ENCODE data around the gene ANKRD6. TPM values are rescaled to one million over a fixed set of nuclear protein-coding genes. Genes with fewer than 3 reads are reported as not detected.

Gene ANKRD6
- polyA plus RNA-seq, 3 donors = 0.93 to 3.0 (median 1.2) TPM

GRCh38 chr6:89485320-89485719, 52.4 kb downstream of the ANKRD6 start:
- H3K27ac Mint-ChIP-seq = no peak overlapping the region
- no peaks in the 10 kb centered on the region for H3K36me3 Mint-ChIP-seq
- peaks cover 0 to 2% (median 0%) of the 10 kb centered on the region in 3 donors for H3K27me3 Mint-ChIP-seq (ENCODE audit: low read depth in 3 of 3)
- no peaks in the 10 kb centered on the region for H3K4me1 Mint-ChIP-seq
- no peak overlapping the region for H3K4me3 ChIP-seq (replicated peaks in 1 of 3; ENCODE audit: low read depth in 2 of 3, low read length in 3 of 3)
- H3K79me2 ChIP-seq (ENCODE audit: insufficient read depth, low read length) = no peaks in the 10 kb centered on the region
- H4K20me1 ChIP-seq (ENCODE audit: insufficient read depth, low read length) = no peaks in the 10 kb centered on the region
- H3K9me3 Mint-ChIP-seq = no peaks in the 10 kb centered on the region
- intact Hi-C loops (cut with micrococcal nuclease) = no loop called here
- H2AFZ ChIP-seq (ENCODE audit: insufficient read depth, low read depth, low read length, poor library complexity, severe bottlenecking) = no peak overlapping the region
- H3K4me1 ChIP-seq (ENCODE audit: control insufficient read depth in 1 of 2, insufficient read depth in 2 of 2, low read length in 2 of 2) = no peaks in the 10 kb centered on the region
- no peak for TF ChIP-seq CTCF (IDR thresholded peaks at IDR 0.05)
- no peak for DNase-seq
- no peak overlapping the region for H3K27ac ChIP-seq (ENCODE audit: low read depth in 1 of 2, low read length in 2 of 2)
- H3K9me3 ChIP-seq (replicated peaks in 1 of 2; ENCODE audit: control insufficient read depth in 1 of 2, insufficient read depth in 1 of 2, low read length in 2 of 2) = no peaks in the 10 kb centered on the region
- H3K4me3 Mint-ChIP-seq = no peak overlapping the region
- H3K9ac ChIP-seq (ENCODE audit: insufficient read depth, low read length, poor library complexity, severe bottlenecking) = no peak overlapping the region
- no peaks in the 10 kb centered on the region for H3K36me3 ChIP-seq (replicated peaks in 1 of 2; ENCODE audit: control insufficient read depth in 1 of 2, insufficient read depth in 2 of 2, low read length in 2 of 2)
- 95% methylated on average over 3 of the region's 3 CpGs for WGBS (ENCODE audit: insufficient coverage)
- H3K27me3 ChIP-seq (ENCODE audit: control insufficient read depth in 2 of 2, insufficient read depth in 2 of 2, low read length in 2 of 2) = no peaks in the 10 kb centered on the region
- no peak overlapping the region for H3K4me2 ChIP-seq (replicated peaks; ENCODE audit: extremely low read depth, low read length, poor library complexity, severe bottlenecking)

GRCh38 chr6:89487864-89488263, 54.9 kb downstream of the ANKRD6 start:
- intact Hi-C loops (cut with micrococcal nuclease) = no loop called here
- no peak overlapping the region for H3K4me3 ChIP-seq (replicated peaks in 1 of 3; ENCODE audit: low read depth in 2 of 3, low read length in 3 of 3)
- no peak for DNase-seq
- no peaks in the 10 kb centered on the region for H3K4me1 ChIP-seq (ENCODE audit: control insufficient read depth in 1 of 2, insufficient read depth in 2 of 2, low read length in 2 of 2)
- no peak for TF ChIP-seq CTCF (IDR thresholded peaks at IDR 0.05)
- H2AFZ ChIP-seq (ENCODE audit: insufficient read depth, low read depth, low read length, poor library complexity, severe bottlenecking) = no peak overlapping the region
- no peaks in the 10 kb centered on the region for H3K4me1 Mint-ChIP-seq
- H3K27me3 ChIP-seq (ENCODE audit: control insufficient read depth in 2 of 2, insufficient read depth in 2 of 2, low read length in 2 of 2) = no peaks in the 10 kb centered on the region
- no peak overlapping the region for H3K4me3 Mint-ChIP-seq
- no peak overlapping the region for H3K27ac ChIP-seq (ENCODE audit: low read depth in 1 of 2, low read length in 2 of 2)
- no peaks in the 10 kb centered on the region for H3K79me2 ChIP-seq (ENCODE audit: insufficient read depth, low read length)
- H3K9ac ChIP-seq (ENCODE audit: insufficient read depth, low read length, poor library complexity, severe bottlenecking) = no peak overlapping the region
- H3K36me3 ChIP-seq (replicated peaks in 1 of 2; ENCODE audit: control insufficient read depth in 1 of 2, insufficient read depth in 2 of 2, low read length in 2 of 2) = no peaks in the 10 kb centered on the region
- peaks cover 0 to 2% (median 0%) of the 10 kb centered on the region in 3 donors for H3K27me3 Mint-ChIP-seq (ENCODE audit: low read depth in 3 of 3)
- 92% methylated on average over 1 of the region's 1 CpG for WGBS (ENCODE audit: insufficient coverage)
- no peaks in the 10 kb centered on the region for H3K36me3 Mint-ChIP-seq
- H3K9me3 Mint-ChIP-seq = no peaks in the 10 kb centered on the region
- H4K20me1 ChIP-seq (ENCODE audit: insufficient read depth, low read length) = no peaks in the 10 kb centered on the region
- no peak overlapping the region for H3K4me2 ChIP-seq (replicated peaks; ENCODE audit: extremely low read depth, low read length, poor library complexity, severe bottlenecking)
- no peaks in the 10 kb centered on the region for H3K9me3 ChIP-seq (replicated peaks in 1 of 2; ENCODE audit: control insufficient read depth in 1 of 2, insufficient read depth in 1 of 2, low read length in 2 of 2)
- H3K27ac Mint-ChIP-seq = no peak overlapping the region
